SU-DHL-6 (cell line): ENCODE measurements around the gene C12orf75.

Experiments
- H2AFZ ChIP-seq: fragments of 200-600 bp; sonication (generic); 2 replicates; pipeline ENCODE4 v1.6.1; 2014; ENCODE audit warnings: low read depth, mild to moderate bottlenecking, moderate library complexity, mixed read lengths, antibody characterized with exemption, low read length; ENCODE audit not compliant: severe bottlenecking
- H3F3A ChIP-seq: fragments of 200-600 bp; shearing (Covaris generic); 2 replicates; pipeline ENCODE4 v1.6.0; 2016; ENCODE audit warnings: antibody characterized with exemption, mild to moderate bottlenecking; ENCODE audit not compliant: insufficient read depth
- H3K27ac ChIP-seq: fragments of 200-600 bp; sonication (generic); 2 replicates; pipeline ENCODE4 v1.5.1; 2016; ENCODE audit warnings: low read depth, mild to moderate bottlenecking, low read length, moderate library complexity, mixed read lengths
- H3K27me3 ChIP-seq: fragments of 200-600 bp; sonication (generic), shearing (Covaris generic); 2 replicates; pipeline ENCODE4 v1.6.0; 2014; ENCODE audit warnings: mild to moderate bottlenecking, low read length
- H3K36me3 ChIP-seq: fragments of 200-600 bp; sonication (generic); 2 replicates; pipeline ENCODE4 v1.6.1; 2014; ENCODE audit warnings: mild to moderate bottlenecking, low read length, mixed read lengths
- H3K4me2 ChIP-seq: fragments of 300-600, 200-600 bp; shearing (Covaris generic), sonication (generic); 2 replicates; pipeline ENCODE4 v1.6.0; 2014; ENCODE audit warnings: low read length, low read depth, mild to moderate bottlenecking; ENCODE audit not compliant: poor library complexity, severe bottlenecking
- H3K4me3 ChIP-seq: fragments of 200-600 bp; sonication (generic); 2 replicates; pipeline ENCODE4 v1.5.1; 2014; ENCODE audit warnings: antibody characterized with exemption, low read length, mild to moderate bottlenecking, mixed read lengths; ENCODE audit not compliant: insufficient read depth, poor library complexity, severe bottlenecking
- H3K79me2 ChIP-seq: fragments of 200-600 bp; sonication (generic); 2 replicates; pipeline ENCODE4 v1.6.1; 2014; ENCODE audit warnings: mild to moderate bottlenecking, low read length, moderate library complexity; ENCODE audit not compliant: insufficient read depth
- H3K9ac ChIP-seq: fragments of 200-600 bp; sonication (generic); 2 replicates; pipeline ENCODE4 v1.7.0; 2014; ENCODE audit warnings: mild to moderate bottlenecking, low read length
- H3K9me2 ChIP-seq: fragments of 200-600 bp; sonication (generic); replicated peaks from 2 replicates; pipeline ENCODE4 v1.6.1; 2014; ENCODE audit warnings: low read length; ENCODE audit not compliant: insufficient read depth
- H3K9me3 ChIP-seq: fragments of 200-600 bp; sonication (generic); 2 replicates; pipeline ENCODE4 v1.6.1; 2014; ENCODE audit warnings: low read length, mixed read lengths; ENCODE audit not compliant: insufficient read depth
- H4K20me1 ChIP-seq: fragments of 200-600 bp; sonication (generic); 2 replicates; pipeline ENCODE4 v1.6.1; 2014; ENCODE audit warnings: low read depth, mild to moderate bottlenecking, antibody characterized with exemption, low read length, moderate library complexity, mixed read lengths
- CTCF ChIP-seq: fragments of 200-600 bp; sonication (generic); IDR thresholded peaks from one replicate; pipeline ENCODE4 v1.5.1; 2017; ENCODE audit warnings: antibody characterized with exemption, mild to moderate bottlenecking, low read length, moderate library complexity; ENCODE audit not compliant: insufficient read depth, poor library complexity, severe bottlenecking
- EZH2phosphoT487 ChIP-seq: fragments of 200-600 bp; sonication (generic), shearing (Covaris generic); conservative IDR thresholded peaks from 2 replicates; pipeline ENCODE4 v1.6.1; 2018; ENCODE audit warnings: mild to moderate bottlenecking, antibody characterized with exemption, low read length, moderate library complexity, mixed read lengths

Gene C12orf75

GRCh38 chr12:105393587-105393986 is 63.1 kb downstream of the C12orf75 start:
- no peak overlapping the region for H2AFZ ChIP-seq
- H3K27me3 ChIP-seq, result no peaks in the 10 kb centered on the region
- H3K27ac ChIP-seq, result no peak overlapping the region
- no peaks in the 10 kb centered on the region for H3K9me3 ChIP-seq
- H3K79me2 ChIP-seq, result no peaks in the 10 kb centered on the region
- H3K9me2 ChIP-seq, result no peaks in the 10 kb centered on the region
- no peak overlapping the region for H3K4me3 ChIP-seq
- no peaks in the 10 kb centered on the region for H4K20me1 ChIP-seq
- H3K9ac ChIP-seq, result no peak overlapping the region
- no peak for TF ChIP-seq EZH2phosphoT487
- no peak for TF ChIP-seq CTCF
- H3K36me3 ChIP-seq, result no peaks in the 10 kb centered on the region
- H3F3A ChIP-seq, result no peaks in the 10 kb centered on the region
- no peak overlapping the region for H3K4me2 ChIP-seq

GRCh38 chr12:105396024-105396423 is 65.5 kb downstream of the C12orf75 start:
- Histone ChIP-seq H3K9ac (no peak overlapping the region), H2AFZ (no peak overlapping the region), H3K27ac (no peak overlapping the region), H3F3A (no peaks in the 10 kb centered on the region), H3K4me3 (no peak overlapping the region), H3K27me3 (no peaks in the 10 kb centered on the region), H3K79me2 (no peaks in the 10 kb centered on the region), H4K20me1 (no peaks in the 10 kb centered on the region), H3K9me2 (no peaks in the 10 kb centered on the region), H3K4me2 (no peak overlapping the region), H3K9me3 (no peaks in the 10 kb centered on the region), H3K36me3 (no peaks in the 10 kb centered on the region)
- TF ChIP-seq EZH2phosphoT487 (no peak), CTCF (no peak)

GRCh38 chr12:105396983-105397382 is 66.5 kb downstream of the C12orf75 start:
- no peak for TF ChIP-seq EZH2phosphoT487
- TF ChIP-seq CTCF, result no peak
- no peaks in the 10 kb centered on the region for H3K9me3 ChIP-seq
- no peak overlapping the region for H3K27ac ChIP-seq
- H3K9ac ChIP-seq, result no peak overlapping the region
- no peaks in the 10 kb centered on the region for H3K79me2 ChIP-seq
- H3K36me3 ChIP-seq, result no peaks in the 10 kb centered on the region
- no peaks in the 10 kb centered on the region for H3K27me3 ChIP-seq
- H3K9me2 ChIP-seq, result no peaks in the 10 kb centered on the region
- H3K4me2 ChIP-seq, result no peak overlapping the region
- H3K4me3 ChIP-seq, result no peak overlapping the region
- H3F3A ChIP-seq, result no peaks in the 10 kb centered on the region
- H4K20me1 ChIP-seq, result no peaks in the 10 kb centered on the region
- no peak overlapping the region for H2AFZ ChIP-seq

GRCh38 chr12:105398930-105399329 is 68.4 kb downstream of the C12orf75 start:
- Histone ChIP-seq H3K9me3 (no peaks in the 10 kb centered on the region), H3K9ac (no peak overlapping the region), H3K27ac (no peak overlapping the region), H2AFZ (no peak overlapping the region), H3K9me2 (no peaks in the 10 kb centered on the region), H3K79me2 (no peaks in the 10 kb centered on the region), H3K27me3 (no peaks in the 10 kb centered on the region), H3K4me2 (no peak overlapping the region), H4K20me1 (no peaks in the 10 kb centered on the region), H3F3A (no peaks in the 10 kb centered on the region), H3K36me3 (no peaks in the 10 kb centered on the region), H3K4me3 (no peak overlapping the region)
- TF ChIP-seq EZH2phosphoT487 (no peak), CTCF (no peak)
